K562 (cell line): ENCODE results near the gene MYO1E. TPM values are rescaled to one million over a fixed set of nuclear protein-coding genes. Genes with fewer than 3 reads are reported as not detected.

ENCODE experiments used
- ATAC-seq: fragments of 200-7000 bp; cut with Tn5 transposase; 3 replicates; pipeline ENCODE4 v1.9.1; 2020; ENCODE audit warnings: moderate library complexity
- BruUV-seq: library from RNA; stranded (reverse); fragments of 400-500 nt; replicated peaks from 2 replicates; lab custom pipeline; 2021; lab: Mats Ljungman, UMichigan
- CTCF ChIA-PET: fragments of 300-600 bp; formaldehyde crosslinking; extraction: SDS; loops from one replicate; lab custom pipeline; 2021; ENCODE audit warnings: low intra/inter-chr PET ratio; lab: Yijun Ruan, JAX
- POLR2A ChIA-PET: fragments of 300-600, 350-650 bp; sonication (Branson Sonifier 250); formaldehyde crosslinking; extraction: SDS; loops from one replicate; lab custom pipeline; 2021; ENCODE audit warnings: antibody characterized with exemption, inconsistent platforms; lab: Yijun Ruan, JAX
- DNase-seq, 4 experiments: peaks; one replicate each; pipeline versions ENCODE4 v3.0.0 to v3.0.0-alpha.2; 2011 to 2018; ENCODE audit warnings: low spot score in 3 of 4, mixed read lengths in 3 of 4; ENCODE audit errors: extremely low read depth in 1 of 4
- FAIRE-seq: peaks from 2 replicates; lab custom pipeline; 2011; peaks lifted over from hg19 to GRCh38; lab: Jason Lieb, UNC
- H2AFZ ChIP-seq: 2 replicates; pipeline ENCODE4 v1.6.0; 2011; ENCODE audit warnings: low read depth, low read length, control low read depth, inconsistent platforms
- H3K27ac ChIP-seq: fragments of 200-600 bp; 3 replicates; pipeline ENCODE4 v1.8.0; 2011; ENCODE audit warnings: low read depth, mild to moderate bottlenecking, control low read depth, inconsistent platforms, low read length, moderate library complexity, mixed read lengths; ENCODE audit errors: extremely low read depth
- H3K27me3 ChIP-seq, 2 experiments: fragments of 300-600 bp in 1 of 2; 2 replicates in 1 of 2; 3 replicates in 1 of 2; pipeline versions ENCODE4 v1.6.0 to v1.8.0; 2011; ENCODE audit warnings: inconsistent platforms in 2 of 2, low read length in 2 of 2, mild to moderate bottlenecking in 1 of 2, mixed read lengths in 1 of 2, moderate library complexity in 1 of 2; ENCODE audit not compliant: control insufficient read depth in 2 of 2, insufficient read depth in 2 of 2
- H3K36me3 ChIP-seq: fragments of 300-600 bp; 3 replicates; pipeline ENCODE4 v1.8.0; 2011; ENCODE audit warnings: mild to moderate bottlenecking, low read length, inconsistent platforms; ENCODE audit not compliant: control insufficient read depth, insufficient read depth
- H3K4me1 ChIP-seq, 2 experiments: fragments of 200-600 bp in 1 of 2; replicated peaks in 1 of 2; 2 replicates in 1 of 2; 3 replicates in 1 of 2; pipeline versions ENCODE4 v1.5.1 to v1.8.0; 2011; ENCODE audit warnings: inconsistent platforms in 2 of 2, low read length in 2 of 2, mild to moderate bottlenecking in 1 of 2, mixed read lengths in 1 of 2, moderate library complexity in 1 of 2; ENCODE audit not compliant: control insufficient read depth in 2 of 2, insufficient read depth in 2 of 2
- H3K4me2 ChIP-seq: 2 replicates; pipeline ENCODE4 v1.6.1; 2011; ENCODE audit warnings: low read length, control low read depth, inconsistent platforms, mixed read lengths; ENCODE audit not compliant: insufficient read depth
- H3K4me3 ChIP-seq: fragments of 200-600 bp; sonication (generic), shearing (Covaris generic); 2 replicates; pipeline ENCODE4 v1.5.1; 2016; ENCODE audit warnings: control low read depth, inconsistent platforms
- H3K79me2 ChIP-seq: fragments of 200-600 bp; 3 replicates; pipeline ENCODE4 v1.8.0; 2011; ENCODE audit warnings: low read length, inconsistent platforms; ENCODE audit not compliant: control insufficient read depth, insufficient read depth
- H3K9ac ChIP-seq, 2 experiments: 2 replicates each; pipeline versions ENCODE4 v1.6.0 to v1.6.1; 2011; ENCODE audit warnings: low read depth in 2 of 2, low read length in 2 of 2, control low read depth in 1 of 2, inconsistent platforms in 1 of 2, mild to moderate bottlenecking in 1 of 2, mixed read lengths in 1 of 2; ENCODE audit not compliant: insufficient read depth in 1 of 2
- H3K9me1 ChIP-seq: one replicate; pipeline ENCODE4 v1.6.0; 2011; ENCODE audit warnings: inconsistent platforms, mild to moderate bottlenecking, low read length, moderate library complexity; ENCODE audit not compliant: control insufficient read depth, insufficient read depth
- H3K9me3 ChIP-seq: replicated peaks from 2 replicates; pipeline ENCODE4 v1.5.1; 2011; ENCODE audit warnings: low read depth, low read length, inconsistent platforms; ENCODE audit not compliant: control insufficient read depth, insufficient read depth
- H4K20me1 ChIP-seq: replicated peaks from 2 replicates; pipeline ENCODE4 v1.6.1; 2011; ENCODE audit warnings: low read length, inconsistent platforms, mixed read lengths; ENCODE audit not compliant: control insufficient read depth, insufficient read depth
- CC2D1A ChIP-seq: fragments of 450-650 bp; IDR thresholded peaks from 2 replicates; pipeline ENCODE4 v1.6.1; 2017; ENCODE audit warnings: mild to moderate bottlenecking
- COPS2 ChIP-seq: fragments of 450-650 bp; conservative IDR thresholded peaks from 2 replicates; pipeline ENCODE4 v1.6.1; 2016; ENCODE audit warnings: mild to moderate bottlenecking, moderate library complexity
- HDGF ChIP-seq: fragments of 450-650 bp; IDR thresholded peaks from 2 replicates; pipeline ENCODE4 v1.6.1; 2016
- MLX ChIP-seq, 2 experiments: fragments of 450-650 bp in 1 of 2; sonication (generic) in 1 of 2; formaldehyde crosslinking; conservative IDR thresholded peaks; 2 replicates each; pipeline versions ENCODE4 v1.4.0 to v1.8.1; 2020 to 2022; ENCODE audit warnings: mild to moderate bottlenecking in 1 of 2, missing genetic modification reagents in 1 of 2
- MXI1 ChIP-seq: IDR thresholded peaks from 2 replicates; pipeline ENCODE4 v1.6.1; 2011; ENCODE audit warnings: low read depth, mild to moderate bottlenecking, improper control_type of control experiment, low read length
- NR1H2 ChIP-seq: sonication (generic); formaldehyde crosslinking; IDR thresholded peaks from 2 replicates; pipeline ENCODE4 v1.4.0; 2020; ENCODE audit warnings: mild to moderate bottlenecking, missing genetic modification reagents
- PML ChIP-seq: IDR thresholded peaks from 2 replicates; pipeline ENCODE4 v1.6.1; 2012; ENCODE audit warnings: low read length, inconsistent platforms
- POLR3G ChIP-seq: IDR thresholded peaks from 2 replicates; pipeline ENCODE4 v1.6.1; 2011; ENCODE audit not compliant: insufficient read length, insufficient replicate concordance; ENCODE audit errors: extremely low read depth
- TBP ChIP-seq: optimal IDR thresholded peaks from 2 replicates; pipeline ENCODE3; 2011; ENCODE audit warnings: low read depth, low read length, improper control_type of control experiment
- ZNF175 ChIP-seq: fragments of 200-800 bp; sonication (Bioruptor generic); IDR thresholded peaks from 2 replicates; pipeline ENCODE4 v1.6.1; 2016; ENCODE audit warnings: low read depth, mild to moderate bottlenecking, missing genetic modification characterization, missing compliant biosample characterization
- whole genome bisulfite sequencing: fragments of 100-300 bp; shearing (Covaris generic); methylation state at CpG from one replicate; pipeline ENCODE4 v1.1.6; 2016; ENCODE audit warnings: low coverage, mixed read lengths; ENCODE audit not compliant: insufficient coverage; ENCODE audit errors: missing lambda C conversion rate; 5-methylcytosine and 5-hydroxymethylcytosine counted together
- in situ Hi-C: fragments of 300-500 bp; cut with MboI; formaldehyde crosslinking; loops from 4 replicates; pipeline ENCODE4 v1.15.0; 2018; ENCODE audit warnings: inconsistent platforms, mixed read lengths
- intact Hi-C: fragments of 100-400 bp; cut with micrococcal nuclease; formaldehyde crosslinking; loops from 2 replicates; pipeline ENCODE4 v1.14.2; 2022
- polyA plus RNA-seq, 8 experiments: library from polyadenylated mRNA; depleted of rRNA in 4 of 8; stranded (reverse) in 5 of 8; unstranded in 3 of 8; fragments of >200 nt; fragmentation: Nextera tagmentation in 2 of 8; fragmentation: Illumina TruSeq in 1 of 8; extraction: Ambion mirVana in 2 of 8; extraction: Trizol in 1 of 8; gene quantifications; 2 replicates each; pipeline versions ENCODE4 v1.2.1 to v1.2.3, GENCODE V29; 2011 to 2014; ENCODE audit warnings: inconsistent platforms in 1 of 8, missing spikeins in 1 of 8
- total RNA-seq, 7 experiments: library from RNA; depleted of rRNA in 6 of 7; stranded (reverse); fragments of >200 nt in 6 of 7; fragmentation: Illumina TruSeq in 2 of 7; extraction: Trizol in 2 of 7; gene quantifications; 2 replicates each; pipeline versions ENCODE4 v1.2.1 to v1.2.3, GENCODE V29; 2011 to 2021; ENCODE audit warnings: low replicate concordance in 1 of 7

MYO1E gene
- total and polyA plus RNA-seq, 9 of the 15 experiments (the other 6 are each of a cell fraction or from before 2014, with no cell fraction given): under 0.01 to 0.44 (median 0.01) TPM; not detected in 6

GRCh38 chr15:59099162-59099685, 273.4 kb downstream of the MYO1E start (continued):
- TF ChIP-seq TBP (no peak), ZNF175 (CRISPR knock-in tag) (no peak), MXI1 (no peak), POLR3G (no peak)

GRCh38 chr15:59096429-59096828, 276.2 kb downstream of the MYO1E start:
- DNase-seq: no peak
- no peaks in the 10 kb centered on the region for H3K79me2 ChIP-seq
- no peaks in the 10 kb centered on the region for H3K27me3 ChIP-seq
- H3K9me3 ChIP-seq: no peaks in the 10 kb centered on the region
- POLR2A ChIA-PET: interaction anchor here (1.2 kb wide), 1 partner anchor 10 kb away, joined by 4 read pairs; no protein-coding TSS in a partner anchor
- BruUV-seq: no TSS peak
- H3K36me3 ChIP-seq: peaks cover 59% of the 10 kb centered on the region
- H3K4me2 ChIP-seq: no peak overlapping the region
- no peak overlapping the region for H3K9ac ChIP-seq
- H3K27ac ChIP-seq: no peak overlapping the region
- no peaks in the 10 kb centered on the region for H3K4me1 ChIP-seq
- H3K4me3 ChIP-seq: no peak overlapping the region
- ATAC-seq: no peak
- intact Hi-C loops: no loop called here
- in situ Hi-C loops: no loop called here
- CTCF ChIA-PET: no interaction called here
- no peaks in the 10 kb centered on the region for H4K20me1 ChIP-seq
- FAIRE-seq: no peak
- 69% methylated on average over 3 of the region's 3 CpGs for WGBS
- H2AFZ ChIP-seq: no peak overlapping the region
- no peaks in the 10 kb centered on the region for H3K9me1 ChIP-seq
- TF ChIP-seq CC2D1A (no peak), NR1H2 (no peak), COPS2 (no peak), PML (no peak), HDGF (no peak), MLX (CRISPR knock-in tag; conservative IDR thresholded peaks at IDR 0.05) (no peak)
